Posterior vena cava (tissue), 2 donors: Measurements from ENCODE around the gene GMPPA. TPM values are rescaled to one million over a fixed set of nuclear protein-coding genes. Genes with fewer than 3 reads are reported as not detected.

Experiments
- DNase-seq: peaks from one replicate; pipeline ENCODE4 v3.0.0-alpha.2; 2020; ENCODE audit warnings: low spot score
- intact Hi-C, 2 donors: fragments of 100-400 bp; cut with DNase I; formaldehyde crosslinking; loops; one replicate each; pipeline versions ENCODE4 v1.14.1 to v1.14.2; 2022 to 2023
- total RNA-seq, 2 donors: library from RNA; stranded (reverse); fragmentation: NEBNext Ultra II Directional; extraction: Animal tissue kit (Norgen Biotek cat#: 25700); gene quantifications; one replicate each; pipeline ENCODE4 v1.2.1, GENCODE V29; 2021
- donor health status: DM: yes; HTN: yes; CAD: no.
- donor health status: DM: yes; HTN: yes; CAD: no.

The GMPPA gene
- total RNA-seq, 2 donors from 2014 or later, result 33.9 to 42.8 TPM

GRCh38 chr2:219530048-219530963, 31.6 kb downstream of the GMPPA start:
- intact Hi-C loops, result loop anchor here in 1 of 2 donors (2.0 kb wide), 1 partner anchor 128 kb away; no protein-coding TSS in a partner anchor
- peak; percentile 95 for DNase-seq

GRCh38 chr2:219531639-219532377, 33.1 kb downstream of the GMPPA start:
- intact Hi-C loops, result loop anchor here in 1 of 2 donors (2.0 kb wide), 1 partner anchor 129 kb away; no protein-coding TSS in a partner anchor
- no peak for DNase-seq

DNA sequence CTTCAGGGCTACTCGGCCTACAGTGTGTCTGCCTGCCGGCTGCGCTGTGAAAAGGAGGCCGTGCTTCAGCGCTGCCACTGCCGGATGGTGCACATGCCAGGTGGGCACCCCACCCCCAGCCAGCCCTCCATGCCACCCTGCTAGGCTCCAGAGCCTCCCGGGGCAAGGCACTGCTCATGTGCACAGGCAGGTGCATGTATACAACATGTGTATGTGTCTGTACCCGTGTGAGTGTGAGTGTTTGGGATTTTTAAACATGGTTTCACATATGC, 33.6 kb downstream of the GMPPA start:
- no peak for DNase-seq
- intact Hi-C loops, result no loop called here

DNA sequence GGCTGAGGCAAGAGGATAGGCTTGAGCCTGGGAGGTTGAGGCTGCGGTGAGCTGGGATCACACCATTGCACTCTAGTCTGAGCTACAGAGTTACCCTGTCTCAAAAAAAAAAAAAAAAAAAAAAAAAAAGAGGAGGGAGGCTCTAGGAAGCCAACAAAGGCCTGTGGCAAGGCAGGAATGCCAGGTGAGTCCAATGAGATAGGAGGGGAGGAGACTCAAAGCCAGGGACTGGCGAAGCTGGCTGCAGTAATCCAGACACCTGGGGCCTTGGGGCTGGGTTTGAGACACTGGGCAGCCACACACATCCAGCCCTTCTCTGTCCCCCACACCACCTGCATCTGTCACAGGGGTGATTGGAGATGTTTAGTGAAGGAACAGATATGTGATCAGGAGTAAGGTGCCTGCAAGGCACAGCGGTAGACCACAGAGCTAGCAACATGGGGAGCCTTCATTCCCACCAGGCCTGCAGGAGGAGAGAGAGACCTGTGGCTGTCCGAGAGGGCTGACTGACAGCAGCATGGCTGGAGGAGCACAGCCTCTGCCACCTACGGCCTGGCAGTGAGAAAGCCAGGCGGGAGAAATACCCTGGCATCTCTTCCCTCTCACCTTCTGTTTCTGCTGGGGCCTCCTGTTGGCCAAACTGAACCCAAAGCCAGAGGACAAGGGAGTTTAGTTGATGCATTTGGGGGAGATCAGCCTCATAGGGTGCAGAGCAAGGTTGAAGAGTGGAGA, 35.4 kb downstream of the GMPPA start:
- no peak for DNase-seq
- intact Hi-C loops, result no loop called here

DNA sequence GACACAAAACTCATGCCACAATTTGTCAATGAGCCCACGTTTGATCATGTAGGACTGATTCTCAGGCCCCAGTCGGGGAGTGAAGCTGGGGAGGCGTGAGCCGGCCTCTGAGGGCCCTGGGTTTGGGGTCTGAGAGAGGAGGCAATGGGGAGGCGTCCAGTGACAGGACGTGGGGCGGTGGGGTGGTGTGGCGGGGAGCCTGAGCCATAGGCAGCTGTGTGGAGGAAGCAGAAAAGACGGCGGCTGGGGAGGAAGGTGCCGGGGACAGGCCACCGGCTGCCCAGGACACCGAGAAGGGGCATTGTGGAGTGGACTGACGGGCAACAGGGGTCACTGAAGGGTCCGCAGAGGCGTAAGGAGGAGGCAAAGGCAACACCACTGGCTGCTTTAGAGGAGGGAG, 37.7 kb downstream of the GMPPA start:
- no peak for DNase-seq
- intact Hi-C loops, result no loop called here

GRCh38 chr2:219536967-219537366, 38.3 kb downstream of the GMPPA start:
- intact Hi-C loops, result no loop called here

GRCh38 chr2:219537657-219538488, 39.2 kb downstream of the GMPPA start:
- DNase-seq, result no peak
- intact Hi-C loops, result no loop called here

More at GRCh38 chr2:219536967-219537366, 38.3 kb downstream of the GMPPA start:
- DNase-seq, result no peak

DNA sequence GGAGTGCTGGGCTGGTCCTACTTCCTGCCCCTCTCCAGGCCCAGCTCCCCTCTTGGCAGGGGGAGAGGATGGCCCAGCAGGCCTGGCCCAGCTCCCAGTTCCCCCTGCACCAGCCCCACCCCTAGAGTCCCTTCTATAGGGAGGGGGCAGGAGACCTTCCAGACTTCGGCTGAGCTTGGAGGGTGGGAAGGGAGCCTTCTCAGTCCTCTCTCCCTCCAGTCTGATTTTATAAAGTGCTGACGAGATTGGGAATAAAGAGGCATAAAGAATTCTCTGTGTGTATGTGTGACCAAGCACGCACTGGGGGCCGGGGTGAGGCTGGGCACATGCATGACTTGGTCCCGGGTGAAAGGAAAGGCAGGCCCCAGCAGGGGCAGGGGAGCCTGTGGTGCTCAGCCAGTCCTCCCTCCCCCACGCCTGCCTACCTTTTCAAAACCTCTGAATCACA, 39.8 kb downstream of the GMPPA start:
- intact Hi-C loops, result no loop called here
- no peak for DNase-seq

- intact Hi-C loops, result no loop called here
- DNase-seq, result no peak
Measured at GRCh38 chr2:219538956-219539788, 40.5 kb downstream of the GMPPA start.

GRCh38 chr2:219539926-219540678, 41.4 kb downstream of the GMPPA start:
- intact Hi-C loops, result loop anchor here in 1 of 2 donors (1.0 to 10.0 kb wide), 2 partner anchors 34 to 105 kb away; no protein-coding TSS in a partner anchor
- DNase-seq, result no peak

- intact Hi-C loops, result loop anchor here in 1 of 2 donors (1.0 to 10.0 kb wide), 2 partner anchors 33 to 104 kb away; no protein-coding TSS in a partner anchor
- no peak for DNase-seq
Measured at GRCh38 chr2:219540784-219541504, 42.3 kb downstream of the GMPPA start.

GRCh38 chr2:219541611-219542180, 43.0 kb downstream of the GMPPA start:
- intact Hi-C loops, result loop anchor here (2.0 to 10.0 kb wide), 2 partner anchors 103 to 147 kb away; no protein-coding TSS in a partner anchor

DNA sequence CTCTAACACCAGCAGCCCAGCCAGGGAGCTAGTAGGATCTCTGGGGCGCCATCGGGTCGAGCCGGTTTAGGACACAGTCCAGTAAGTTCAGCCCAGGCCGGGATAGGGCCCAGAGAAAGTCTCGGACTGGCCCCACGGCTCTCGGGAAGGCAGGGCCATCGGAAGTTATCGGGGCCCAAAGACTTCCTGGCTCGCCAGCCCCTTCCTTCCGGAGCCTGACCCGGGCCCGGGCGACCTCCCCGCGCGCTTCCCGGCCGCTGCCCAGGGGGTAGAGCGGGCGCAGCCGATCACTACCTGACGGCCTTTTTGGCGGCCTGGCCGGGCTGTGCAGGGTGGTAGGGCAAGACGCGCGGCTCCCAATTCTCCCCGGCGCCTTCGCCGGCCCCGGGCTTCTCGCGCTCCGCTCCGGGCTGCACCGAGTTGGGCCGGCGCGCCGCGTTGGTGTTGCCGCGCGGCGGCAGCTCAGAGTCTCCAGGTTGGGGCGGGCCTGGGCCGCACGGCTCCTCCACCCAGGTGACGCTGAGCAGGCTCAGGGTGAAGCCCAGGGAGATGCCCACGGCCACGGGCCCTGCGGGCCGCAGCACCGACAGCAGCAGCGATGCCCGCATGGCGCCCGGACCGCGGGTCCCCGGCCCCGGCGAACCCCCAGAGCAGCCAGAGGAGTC, 44.4 kb downstream of the GMPPA start:
- intact Hi-C loops, result loop anchor here (2.0 to 10.0 kb wide), 2 partner anchors 102 to 146 kb away; no protein-coding TSS in a partner anchor

More at GRCh38 chr2:219541611-219542180, 43.0 kb downstream of the GMPPA start:
- peak; percentile 93 for DNase-seq

GRCh38 chr2:219543596-219544358, 45.1 kb downstream of the GMPPA start, which contains the start of the genes CHPF and TMEM198:
CHPF (minus strand) TSS chr2:219543809; CDS start chr2:219543538, 271 bp downstream.
TMEM198 (plus strand) TSS chr2:219544028; CDS start chr2:219544728, 700 bp downstream.
- DNase-seq, result peak; percentile 100
- intact Hi-C loops, result loop anchor here (2.0 to 10.0 kb wide), 3 partner anchors 95 to 145 kb away; no protein-coding TSS in a partner anchor

More for the DNA sequence above, 44.4 kb downstream of the GMPPA start:
- DNase-seq, result no peak
